OCI-LY3 (cell line): Measurements from ENCODE around the gene PNPLA2.

ENCODE experiments used
- EZH2phosphoT487 ChIP-seq: fragments of 200-600 bp; shearing (Covaris generic); IDR thresholded peaks from 2 replicates; pipeline ENCODE4 v1.6.1; 2018; ENCODE audit warnings: antibody characterized with exemption, mixed run types, low read depth
- TF ChIP-seq, protein P1 (sequence below): fragments of 200-600, 300-600 bp; sonication (generic); IDR thresholded peaks from 2 replicates; pipeline ENCODE4 v1.5.1; 2014; ENCODE audit warnings: antibody characterized with exemption, low read length, low read depth

DNA sequence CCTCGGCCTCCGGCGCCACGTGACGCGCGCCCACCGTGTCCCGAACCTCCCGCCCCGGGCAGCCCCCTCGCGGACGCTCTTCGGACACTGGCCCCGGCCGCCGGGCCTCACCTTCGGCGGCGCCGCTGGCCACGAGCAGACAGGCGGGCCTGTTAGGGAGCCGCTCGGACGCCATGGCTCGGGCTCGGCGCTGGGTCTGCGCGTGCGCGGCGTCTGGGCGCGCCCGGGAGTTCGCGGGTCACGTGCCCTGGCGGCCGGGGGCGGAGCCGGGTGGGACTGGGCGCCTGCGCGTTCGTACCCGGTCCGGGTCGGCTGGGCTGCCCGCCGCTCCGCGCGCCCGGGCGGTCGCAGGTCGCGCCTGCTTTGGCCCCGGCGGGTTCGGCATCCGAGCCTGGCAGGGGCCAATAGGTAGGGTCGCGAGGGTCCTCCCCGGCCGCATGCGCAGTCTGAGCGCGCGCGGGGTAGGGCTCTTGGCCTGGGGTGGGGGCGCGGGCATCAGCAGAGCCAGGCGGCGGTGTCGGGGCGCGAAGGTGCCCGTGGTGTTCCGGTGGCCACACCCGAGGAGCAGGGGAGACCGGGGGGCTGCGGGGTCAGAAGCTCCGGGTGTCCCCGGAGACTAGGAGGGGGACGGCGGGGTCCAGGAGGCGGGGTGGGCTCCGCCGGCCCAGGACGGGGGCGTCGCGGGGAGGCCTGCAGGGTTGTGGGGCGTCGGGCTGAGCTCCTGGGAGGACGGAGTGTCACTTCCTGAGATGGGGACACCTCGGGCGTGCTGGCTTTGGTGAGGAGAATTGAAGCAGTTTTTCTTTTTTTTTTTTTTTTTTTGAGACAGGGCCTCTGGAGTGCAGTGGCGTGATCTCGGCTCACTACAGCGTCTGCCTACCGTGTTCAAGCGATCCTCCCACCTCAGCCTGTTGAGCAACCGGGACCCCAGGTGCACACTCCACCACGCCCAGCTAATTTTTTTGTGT, 41.1 kb upstream of the PNPLA2 start, which contains the start of gene GATD1:
- TF ChIP-seq, protein P1, sequence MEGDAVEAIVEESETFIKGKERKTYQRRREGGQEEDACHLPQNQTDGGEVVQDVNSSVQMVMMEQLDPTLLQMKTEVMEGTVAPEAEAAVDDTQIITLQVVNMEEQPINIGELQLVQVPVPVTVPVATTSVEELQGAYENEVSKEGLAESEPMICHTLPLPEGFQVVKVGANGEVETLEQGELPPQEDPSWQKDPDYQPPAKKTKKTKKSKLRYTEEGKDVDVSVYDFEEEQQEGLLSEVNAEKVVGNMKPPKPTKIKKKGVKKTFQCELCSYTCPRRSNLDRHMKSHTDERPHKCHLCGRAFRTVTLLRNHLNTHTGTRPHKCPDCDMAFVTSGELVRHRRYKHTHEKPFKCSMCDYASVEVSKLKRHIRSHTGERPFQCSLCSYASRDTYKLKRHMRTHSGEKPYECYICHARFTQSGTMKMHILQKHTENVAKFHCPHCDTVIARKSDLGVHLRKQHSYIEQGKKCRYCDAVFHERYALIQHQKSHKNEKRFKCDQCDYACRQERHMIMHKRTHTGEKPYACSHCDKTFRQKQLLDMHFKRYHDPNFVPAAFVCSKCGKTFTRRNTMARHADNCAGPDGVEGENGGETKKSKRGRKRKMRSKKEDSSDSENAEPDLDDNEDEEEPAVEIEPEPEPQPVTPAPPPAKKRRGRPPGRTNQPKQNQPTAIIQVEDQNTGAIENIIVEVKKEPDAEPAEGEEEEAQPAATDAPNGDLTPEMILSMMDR: no peak
- TF ChIP-seq EZH2phosphoT487: no peak
